HG02623 (cell line): ENCODE data around the gene CD300LG.
"Not testable (repeated sequence)": the region's sequence is repeated elsewhere in the genome, so short reads cannot be mapped to it uniquely, and the experiment has no call there.

Experiments
- ATAC-seq: cut with Tn5 transposase; IDR thresholded peaks from one replicate; pipeline ENCODE4 v1.9.1; 2021; ENCODE audit warnings: moderate library complexity; ENCODE audit not compliant: unreplicated experiment

CD300LG gene

DNA sequence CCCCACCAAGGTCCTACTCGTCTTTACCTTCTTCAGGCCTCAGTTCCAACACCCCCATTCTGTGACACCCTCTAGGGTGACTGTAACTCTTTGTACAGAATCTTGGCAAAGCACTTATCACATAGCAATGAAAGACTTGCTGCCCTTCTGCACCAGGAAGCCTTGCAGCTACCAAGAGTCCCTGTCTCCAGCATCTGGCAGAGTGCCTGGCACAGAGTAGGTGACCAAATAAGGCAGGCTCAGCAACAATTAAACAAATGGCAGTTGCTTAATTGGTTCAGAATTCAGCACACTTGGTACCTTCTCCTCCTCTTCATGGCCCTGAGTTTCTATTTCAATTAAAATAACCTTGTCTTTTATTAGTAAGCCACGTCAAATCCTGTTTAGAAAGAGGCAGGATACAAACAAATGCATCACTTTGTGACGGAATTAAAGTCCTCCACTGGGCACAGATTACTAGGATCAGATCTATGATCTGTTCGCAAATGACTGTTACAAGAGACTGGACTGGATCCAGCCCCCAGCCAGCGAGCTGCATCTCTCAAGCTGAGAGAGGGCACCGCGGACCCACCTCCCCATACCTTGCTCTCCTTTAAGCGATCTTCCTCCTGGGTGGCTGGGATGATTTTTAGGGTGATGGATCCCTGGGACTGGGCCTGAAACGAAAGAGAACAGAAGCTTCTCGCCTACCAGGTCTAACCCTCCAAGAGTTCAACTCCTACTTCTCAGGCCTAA is 23.5 kb upstream of the CD300LG start:
- no peak for ATAC-seq

GRCh38 chr17:43825567-43825966 is 21.4 kb upstream of the CD300LG start:
- no peak for ATAC-seq

- no peak for ATAC-seq
Measured at GRCh38 chr17:43826206-43826605, 20.8 kb upstream of the CD300LG start.

- no peak for ATAC-seq
Measured at GRCh38 chr17:43827596-43827995, 19.4 kb upstream of the CD300LG start.

DNA sequence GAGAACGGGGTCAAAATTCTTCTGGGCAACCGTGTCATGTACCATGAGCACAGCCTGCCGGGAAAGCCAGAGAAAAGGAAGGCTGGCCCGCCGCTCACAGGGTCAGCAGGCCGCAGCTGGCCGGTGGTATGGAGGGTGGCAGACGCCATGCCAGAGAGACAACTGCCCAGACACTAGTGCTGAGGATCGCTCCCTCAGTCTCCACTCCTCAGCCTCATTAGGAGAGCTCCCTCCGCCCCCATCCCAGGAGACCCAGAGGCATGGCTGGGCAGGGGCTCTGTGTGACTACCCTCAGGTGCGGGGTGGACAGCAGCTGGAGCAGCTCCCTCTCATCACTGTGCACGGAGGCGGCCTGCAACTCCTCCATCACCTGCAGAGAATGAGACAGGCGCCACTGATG is 17.2 kb upstream of the CD300LG start:
- no peak for ATAC-seq

- ATAC-seq = no peak
Measured at GRCh38 chr17:43830510-43831140, 16.4 kb upstream of the CD300LG start.

GRCh38 chr17:43831633-43832032 is 15.3 kb upstream of the CD300LG start:
- ATAC-seq = no peak

DNA sequence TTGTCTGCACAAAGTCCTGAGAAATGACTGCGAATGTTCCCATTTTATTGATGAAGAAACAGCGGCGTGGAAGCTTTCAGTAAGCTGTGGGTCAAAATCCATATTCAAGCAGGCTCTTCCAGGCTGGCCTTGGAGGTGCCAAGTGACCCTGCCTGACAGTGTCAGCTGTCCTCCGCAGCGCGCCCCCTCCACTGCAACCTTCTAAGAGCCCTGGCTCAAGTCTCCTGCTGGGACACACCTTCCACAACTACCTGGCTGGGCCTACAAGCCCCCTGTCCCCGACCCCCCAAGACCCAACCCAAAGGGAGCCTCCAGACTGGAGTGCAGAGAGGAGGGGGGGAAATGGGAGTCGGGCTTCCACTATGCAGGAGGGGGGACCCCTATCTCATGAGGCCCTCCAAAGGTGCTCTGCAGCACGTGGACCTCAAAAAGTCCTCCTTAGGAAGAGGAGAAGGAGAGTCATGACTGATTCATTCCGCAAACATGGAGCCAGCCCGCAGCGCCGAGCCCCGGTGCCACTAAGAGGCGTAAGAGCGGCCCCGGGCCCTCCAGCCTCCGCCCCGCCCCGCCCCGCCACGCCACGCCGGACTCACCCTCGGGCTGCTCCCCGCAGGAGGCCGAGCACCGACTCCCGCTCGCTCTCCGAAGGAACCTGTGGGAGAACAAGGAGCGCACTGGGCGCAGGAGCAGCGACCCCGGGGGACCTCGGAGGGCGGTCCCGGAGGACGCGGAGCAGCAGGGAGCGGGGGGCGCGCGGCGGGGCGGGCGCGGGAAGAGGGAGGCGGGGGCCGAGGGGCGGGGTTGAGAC is 14.6 kb upstream of the CD300LG start:
- ATAC-seq = no peak

- no peak for ATAC-seq
Measured at GRCh38 chr17:43832976-43833829, 13.8 kb upstream of the CD300LG start, which contains the start of gene MPP3. Gene MPP3, minus strand, starts transcription at chr17:43833146. Its CDS starts 1,240 bp downstream, at chr17:43831906.

DNA sequence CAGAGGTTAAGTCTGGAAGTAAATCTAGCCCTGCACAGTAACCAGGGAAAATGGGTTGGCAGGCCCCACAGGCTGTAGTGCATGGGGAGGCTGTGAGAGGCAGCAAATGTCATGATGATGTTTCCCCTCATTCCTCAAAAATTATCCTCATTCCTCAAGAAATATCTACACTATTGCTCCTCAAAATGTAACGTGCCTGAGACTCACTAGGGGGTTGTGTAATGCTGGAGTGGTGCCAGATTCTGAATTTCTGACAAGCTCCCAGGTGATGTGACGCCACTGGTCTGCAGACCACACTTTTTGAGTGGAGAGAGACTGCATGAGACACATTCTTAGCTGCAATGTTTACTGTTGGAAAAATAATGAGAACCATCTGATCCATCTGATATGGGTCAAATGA is 12.9 kb upstream of the CD300LG start:
- no peak for ATAC-seq

DNA sequence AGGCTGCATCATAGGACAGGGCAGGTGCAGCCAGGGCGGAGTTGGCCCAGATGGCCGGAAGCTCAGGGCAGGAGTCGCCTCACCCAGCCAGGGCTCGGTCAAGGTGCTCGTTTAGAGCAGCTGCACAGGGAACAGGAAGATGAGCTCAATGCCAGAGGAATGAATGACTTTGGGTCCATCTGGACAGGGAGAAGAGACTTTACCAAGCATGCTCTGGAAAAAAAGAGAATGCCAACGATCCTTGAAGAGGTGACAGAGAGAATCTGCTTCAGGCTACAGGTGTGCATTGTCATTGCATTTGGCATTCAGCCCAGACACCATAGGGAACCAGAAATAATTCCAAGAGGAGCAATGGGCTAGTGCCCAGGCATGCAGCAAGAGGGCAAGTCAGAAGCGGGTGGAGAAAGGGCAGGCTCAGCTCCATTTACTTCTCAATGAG is 7.3 kb upstream of the CD300LG start:
- no peak for ATAC-seq

DNA sequence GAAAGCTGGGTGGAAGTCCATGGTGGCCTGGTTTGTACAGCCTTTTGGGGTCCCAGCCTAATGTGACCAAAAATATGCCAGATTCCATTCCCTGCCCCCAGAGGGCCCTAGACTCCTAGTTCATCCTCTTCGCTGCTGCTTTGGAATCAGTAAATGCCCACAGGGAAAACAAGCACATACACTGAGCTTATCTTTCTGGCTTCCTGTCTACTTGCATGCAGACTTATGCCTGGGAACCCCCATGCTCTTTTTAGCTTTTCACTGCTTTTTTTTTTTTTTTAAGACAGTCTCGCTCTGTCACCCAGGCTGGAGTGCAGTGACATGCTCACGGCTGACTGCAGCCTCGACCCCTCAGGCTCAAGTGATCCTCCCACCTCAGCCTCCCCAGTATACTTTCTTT is 6.2 kb upstream of the CD300LG start:
- no peak for ATAC-seq

- ATAC-seq = no peak
Measured at GRCh38 chr17:43841282-43841681, 5.7 kb upstream of the CD300LG start.

- not testable (repeated sequence) for ATAC-seq
Measured at GRCh38 chr17:43842091-43842974, 4.6 kb upstream of the CD300LG start.

DNA sequence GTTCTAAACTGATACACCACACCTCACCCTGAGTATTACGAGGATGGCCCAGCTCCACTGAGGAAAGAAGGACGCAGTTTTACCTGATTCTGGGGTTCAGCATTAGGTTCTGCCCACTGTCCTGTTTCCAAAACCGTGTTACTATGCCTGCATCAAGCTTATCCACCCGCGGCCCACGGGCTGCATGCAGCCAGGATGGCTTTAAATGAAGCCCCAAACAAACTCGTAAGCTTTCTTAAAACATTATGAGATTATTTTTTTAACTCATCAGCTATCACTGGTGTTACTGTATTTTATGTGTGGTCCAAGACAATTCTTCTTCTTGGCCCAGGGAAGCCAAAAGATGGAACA is 4.0 kb upstream of the CD300LG start:
- ATAC-seq = no peak

GRCh38 chr17:43844241-43844640 is 2.7 kb upstream of the CD300LG start:
- no peak for ATAC-seq

- ATAC-seq = no peak
Measured at GRCh38 chr17:43845766-43846165, 1.2 kb upstream of the CD300LG start.

DNA sequence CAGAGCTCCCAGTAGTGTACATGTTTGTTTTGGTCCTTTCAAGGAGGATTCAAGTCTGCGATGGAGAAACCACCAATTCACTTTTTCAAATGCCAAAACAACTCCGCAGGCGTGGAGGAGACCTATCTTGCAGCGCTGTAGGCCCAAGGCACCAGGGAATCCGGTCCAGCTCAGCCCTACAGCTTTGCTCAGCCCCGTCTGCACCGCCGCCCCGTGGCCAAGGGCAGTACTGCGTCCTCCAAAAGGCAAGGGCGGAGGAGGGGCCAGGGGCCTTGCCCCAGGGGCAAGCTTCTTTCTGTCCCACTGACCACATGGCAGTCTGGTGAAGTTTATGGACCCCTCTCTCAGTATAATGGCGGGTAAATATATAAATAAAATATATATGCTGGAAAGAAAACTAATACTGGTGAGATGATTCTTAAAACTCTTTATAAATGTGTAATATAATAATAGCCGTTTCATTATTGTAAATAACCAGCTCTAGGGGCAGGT is 709 bp upstream of the CD300LG start:
- ATAC-seq = no peak

DNA sequence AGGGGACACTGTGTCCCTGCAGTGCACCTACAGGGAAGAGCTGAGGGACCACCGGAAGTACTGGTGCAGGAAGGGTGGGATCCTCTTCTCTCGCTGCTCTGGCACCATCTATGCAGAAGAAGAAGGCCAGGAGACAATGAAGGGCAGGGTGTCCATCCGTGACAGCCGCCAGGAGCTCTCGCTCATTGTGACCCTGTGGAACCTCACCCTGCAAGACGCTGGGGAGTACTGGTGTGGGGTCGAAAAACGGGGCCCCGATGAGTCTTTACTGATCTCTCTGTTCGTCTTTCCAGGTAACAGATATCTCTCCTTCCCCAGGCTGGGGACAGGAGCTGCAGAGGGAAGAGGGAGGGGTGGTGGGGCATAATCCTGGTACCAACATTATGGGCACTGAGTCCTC is 1.6 kb downstream of the CD300LG start:
- ATAC-seq = no peak

GRCh38 chr17:43849116-43849515 is 2.1 kb downstream of the CD300LG start:
- ATAC-seq = no peak
